H9 (cell line): ENCODE measurements around the gene LOXL1. TPM values are rescaled to one million over a fixed set of nuclear protein-coding genes. Genes with fewer than 3 reads are reported as not detected.

Experiments
- DNase-seq: peaks from one replicate; pipeline ENCODE4 v3.0.0-alpha.2; 2017
- H2AFZ ChIP-seq: one replicate; pipeline ENCODE4 v1.6.1; 2013; ENCODE audit warnings: mild to moderate bottlenecking, low read length, control low read depth, moderate library complexity
- H2AK5ac ChIP-seq: 2 replicates; pipeline ENCODE4 v1.6.1; 2013; ENCODE audit warnings: low read length, control low read depth, mixed read lengths; ENCODE audit not compliant: insufficient read length
- H2BK120ac ChIP-seq: one replicate; pipeline ENCODE4 v1.6.1; 2013; ENCODE audit warnings: low read depth, mild to moderate bottlenecking, low read length, control low read depth, inconsistent platforms; ENCODE audit not compliant: poor library complexity, severe bottlenecking
- H2BK12ac ChIP-seq: 2 replicates; pipeline ENCODE4 v1.6.1; 2013; ENCODE audit warnings: low read length, control low read depth, mixed read lengths, low read depth; ENCODE audit not compliant: insufficient read length
- H2BK15ac ChIP-seq: 2 replicates; pipeline ENCODE4 v1.6.1; 2013; ENCODE audit warnings: low read depth, low read length, control low read depth
- H2BK20ac ChIP-seq: one replicate; pipeline ENCODE4 v1.6.1; 2013; ENCODE audit warnings: low read depth, mild to moderate bottlenecking, low read length, control low read depth, inconsistent platforms; ENCODE audit not compliant: poor library complexity, severe bottlenecking
- H2BK5ac ChIP-seq: 2 replicates; pipeline ENCODE4 v1.6.1; 2013; ENCODE audit warnings: low read length, control low read depth, mixed read lengths; ENCODE audit not compliant: insufficient read length
- H3K14ac ChIP-seq: 2 replicates; pipeline ENCODE4 v1.6.1; 2013; ENCODE audit warnings: low read length, control low read depth; ENCODE audit not compliant: insufficient read depth
- H3K18ac ChIP-seq: 2 replicates; pipeline ENCODE4 v1.6.1; 2013; ENCODE audit warnings: low read depth, mild to moderate bottlenecking, mixed read lengths, low read length, control low read depth; ENCODE audit not compliant: insufficient read length
- H3K23ac ChIP-seq: 2 replicates; pipeline ENCODE4 v1.6.1; 2013; ENCODE audit warnings: low read length, control low read depth, mixed read lengths, low read depth; ENCODE audit not compliant: insufficient read length
- H3K23me2 ChIP-seq: 2 replicates; pipeline ENCODE4 v1.6.1; 2013; ENCODE audit warnings: low read depth, mild to moderate bottlenecking, mixed read lengths, low read length, control low read depth; ENCODE audit not compliant: insufficient read length, poor library complexity, severe bottlenecking
- H3K27ac ChIP-seq: 2 replicates; pipeline ENCODE4 v1.5.1; 2013; ENCODE audit warnings: low read length, control low read depth, mixed read lengths, low read depth; ENCODE audit not compliant: insufficient read length
- H3K27me3 ChIP-seq: 2 replicates; pipeline ENCODE4 v1.6.1; 2013; ENCODE audit warnings: low read length, control low read depth, inconsistent platforms; ENCODE audit not compliant: insufficient read depth
- H3K4ac ChIP-seq: 2 replicates; pipeline ENCODE4 v1.6.1; 2013; ENCODE audit warnings: low read depth, mild to moderate bottlenecking, control low read depth, inconsistent platforms, low read length, moderate library complexity
- H3K4me1 ChIP-seq: 2 replicates; pipeline ENCODE4 v1.6.1; 2013; ENCODE audit warnings: low read length, control low read depth, inconsistent platforms; ENCODE audit not compliant: insufficient read depth
- H3K4me2 ChIP-seq: 2 replicates; pipeline ENCODE4 v1.6.1; 2013; ENCODE audit warnings: low read length, control low read depth, mixed read lengths; ENCODE audit not compliant: insufficient read length, insufficient read depth
- H3K56ac ChIP-seq: 2 replicates; pipeline ENCODE4 v1.6.1; 2013; ENCODE audit warnings: low read depth, mild to moderate bottlenecking, mixed read lengths, low read length, control low read depth; ENCODE audit not compliant: insufficient read length
- H3K79me1 ChIP-seq: 2 replicates; pipeline ENCODE4 v1.6.1; 2013; ENCODE audit warnings: low read depth, mild to moderate bottlenecking, moderate library complexity, low read length, control low read depth, inconsistent platforms; ENCODE audit not compliant: insufficient read depth, poor library complexity, severe bottlenecking
- H3K79me2 ChIP-seq: 2 replicates; pipeline ENCODE4 v1.6.1; 2013; ENCODE audit warnings: low read length, control low read depth, inconsistent platforms; ENCODE audit not compliant: insufficient read depth
- H3K9ac ChIP-seq: 2 replicates; pipeline ENCODE4 v1.6.1; 2013; ENCODE audit warnings: low read length, control low read depth, mixed read lengths; ENCODE audit not compliant: insufficient read length; ENCODE audit errors: extremely low read depth
- H3K9me3 ChIP-seq: one replicate; pipeline ENCODE4 v1.6.1; 2013; ENCODE audit warnings: low read depth, low read length, inconsistent platforms; ENCODE audit not compliant: control insufficient read depth
- H3T11ph ChIP-seq: one replicate; pipeline ENCODE4 v1.6.1; 2013; ENCODE audit warnings: mild to moderate bottlenecking, low read length, control low read depth, inconsistent platforms
- H4K20me1 ChIP-seq: one replicate; pipeline ENCODE4 v1.6.1; 2013; ENCODE audit not compliant: control insufficient read depth, insufficient read length, insufficient read depth
- H4K5ac ChIP-seq: 2 replicates; pipeline ENCODE4 v1.6.1; 2013; ENCODE audit warnings: low read depth, mild to moderate bottlenecking, mixed read lengths, low read length, control low read depth; ENCODE audit not compliant: insufficient read length
- H4K8ac ChIP-seq: replicated peaks from 2 replicates; pipeline ENCODE4 v1.6.1; 2013; ENCODE audit warnings: low read length, control low read depth, mixed read lengths, low read depth; ENCODE audit not compliant: insufficient read length
- H4K91ac ChIP-seq: 2 replicates; pipeline ENCODE4 v1.6.1; 2013; ENCODE audit warnings: low read depth, mild to moderate bottlenecking, moderate library complexity, mixed read lengths, low read length, control low read depth; ENCODE audit not compliant: insufficient read length
- H3K27ac Mint-ChIP-seq, 3 experiments: 2 replicates in 2 of 3; 3 replicates in 1 of 3; pipeline ENCODE4 v1.8.0; 2020 to 2021; ENCODE audit warnings: mixed read lengths in 3 of 3, mild to moderate bottlenecking in 1 of 3, moderate library complexity in 1 of 3
- H3K27me3 Mint-ChIP-seq: 2 replicates; pipeline ENCODE4 v1.8.0; 2021; ENCODE audit warnings: low read depth, mild to moderate bottlenecking, moderate library complexity, mixed read lengths
- H3K36me3 Mint-ChIP-seq, 3 experiments: 2 replicates in 2 of 3; 3 replicates in 1 of 3; pipeline ENCODE4 v1.8.0; 2020 to 2021; ENCODE audit warnings: low read depth in 3 of 3, mixed read lengths in 3 of 3; ENCODE audit not compliant: insufficient read depth in 1 of 3
- H3K4me1 Mint-ChIP-seq, 2 experiments: 2 replicates each; pipeline ENCODE4 v1.8.0; 2020; ENCODE audit warnings: mixed read lengths in 2 of 2
- H3K4me3 Mint-ChIP-seq, 2 experiments: 2 replicates in 1 of 2; 3 replicates in 1 of 2; pipeline ENCODE4 v1.8.0; 2020 to 2021; ENCODE audit warnings: mild to moderate bottlenecking in 2 of 2, mixed read lengths in 2 of 2, moderate library complexity in 1 of 2
- H3K9me3 Mint-ChIP-seq, 2 experiments: 2 replicates in 1 of 2; 3 replicates in 1 of 2; pipeline ENCODE4 v1.8.0; 2020; ENCODE audit warnings: mild to moderate bottlenecking in 2 of 2, mixed read lengths in 2 of 2, moderate library complexity in 1 of 2
- WGBS: extraction: QIAGEN DNeasy Blood & Tissue Kit; methylation state at CpG from one replicate; pipeline ENCODE4 v1.1.7; 2013; ENCODE audit warnings: missing lambda C conversion rate, low lambda C conversion rate, mixed read lengths; ENCODE audit not compliant: insufficient read length; ENCODE audit errors: extremely low coverage; 5-methylcytosine and 5-hydroxymethylcytosine counted together
- total RNA-seq: library from RNA; stranded (reverse); gene quantifications from 2 replicates; pipeline ENCODE4 v1.2.1, GENCODE V29; 2021
- TF ChIP-seq, protein P1 (sequence below): fragments of 200-600 bp; sonication (generic); conservative IDR thresholded peaks from 3 replicates; pipeline ENCODE4 v1.8.0; 2021; ENCODE audit warnings: antibody characterized with exemption, mild to moderate bottlenecking

The LOXL1 gene
- total RNA-seq, 1 experiment from 2014 or later = 9.1 TPM

DNA sequence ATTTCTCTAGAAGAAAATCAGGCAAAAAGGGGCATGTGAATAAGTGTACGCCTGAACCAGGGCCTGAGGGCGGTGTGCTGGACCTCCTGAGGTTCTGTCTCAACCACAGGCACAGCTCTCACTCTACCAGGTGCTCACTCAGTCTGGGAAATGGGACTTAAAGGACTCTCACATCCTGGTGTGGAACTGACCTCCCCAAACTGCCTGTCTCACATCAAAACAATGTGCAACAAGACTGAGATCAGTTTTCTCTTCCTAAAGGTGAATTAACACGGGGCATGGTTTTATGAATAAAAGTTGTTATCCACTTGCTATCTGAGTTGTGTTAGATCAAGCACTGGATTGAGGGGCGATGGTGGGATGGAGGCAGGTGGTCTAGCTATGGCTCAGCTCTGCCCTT is 61.0 kb downstream of the LOXL1 start:
- Histone ChIP-seq H4K8ac (no peak overlapping the region), H3K9ac (no peak overlapping the region), H4K20me1 (no peaks in the 10 kb centered on the region), H4K5ac (no peak overlapping the region), H2BK15ac (no peak overlapping the region), H3K27ac (no peak overlapping the region), H4K91ac (no peak overlapping the region), H3K14ac (no peak overlapping the region), H2BK12ac (no peak overlapping the region), H3T11ph (no peak overlapping the region), H3K23ac (no peak overlapping the region), H3K4me2 (no peak overlapping the region), H2BK5ac (no peak overlapping the region), H3K23me2 (peaks cover 4% of the 10 kb centered on the region), H3K9me3 (no peaks in the 10 kb centered on the region), H3K18ac (no peak overlapping the region), H2AK5ac (no peak overlapping the region), H3K4me1 (no peaks in the 10 kb centered on the region), H3K56ac (no peak overlapping the region), H2BK20ac (no peak overlapping the region), H2AFZ (no peak overlapping the region), H3K79me2 (no peaks in the 10 kb centered on the region), H3K79me1 (no peaks in the 10 kb centered on the region), H3K4ac (no peak overlapping the region), H3K27me3 (no peaks in the 10 kb centered on the region), H2BK120ac (no peak overlapping the region)
- H3K36me3 Mint-ChIP-seq = no peaks in the 10 kb centered on the region
- WGBS = no CpG with 5 or more reads among the region's 4 CpGs
- no peaks in the 10 kb centered on the region for H3K9me3 Mint-ChIP-seq
- H3K27ac Mint-ChIP-seq = no peak overlapping the region
- H3K27me3 Mint-ChIP-seq = peaks cover 3% of the 10 kb centered on the region
- no peak for DNase-seq
- no peak overlapping the region; a peak in 1 of 5 replicates for H3K4me3 Mint-ChIP-seq
- peaks cover 6 to 7% of the 10 kb centered on the region in 2 experiments for H3K4me1 Mint-ChIP-seq
- TF ChIP-seq, protein P1, sequence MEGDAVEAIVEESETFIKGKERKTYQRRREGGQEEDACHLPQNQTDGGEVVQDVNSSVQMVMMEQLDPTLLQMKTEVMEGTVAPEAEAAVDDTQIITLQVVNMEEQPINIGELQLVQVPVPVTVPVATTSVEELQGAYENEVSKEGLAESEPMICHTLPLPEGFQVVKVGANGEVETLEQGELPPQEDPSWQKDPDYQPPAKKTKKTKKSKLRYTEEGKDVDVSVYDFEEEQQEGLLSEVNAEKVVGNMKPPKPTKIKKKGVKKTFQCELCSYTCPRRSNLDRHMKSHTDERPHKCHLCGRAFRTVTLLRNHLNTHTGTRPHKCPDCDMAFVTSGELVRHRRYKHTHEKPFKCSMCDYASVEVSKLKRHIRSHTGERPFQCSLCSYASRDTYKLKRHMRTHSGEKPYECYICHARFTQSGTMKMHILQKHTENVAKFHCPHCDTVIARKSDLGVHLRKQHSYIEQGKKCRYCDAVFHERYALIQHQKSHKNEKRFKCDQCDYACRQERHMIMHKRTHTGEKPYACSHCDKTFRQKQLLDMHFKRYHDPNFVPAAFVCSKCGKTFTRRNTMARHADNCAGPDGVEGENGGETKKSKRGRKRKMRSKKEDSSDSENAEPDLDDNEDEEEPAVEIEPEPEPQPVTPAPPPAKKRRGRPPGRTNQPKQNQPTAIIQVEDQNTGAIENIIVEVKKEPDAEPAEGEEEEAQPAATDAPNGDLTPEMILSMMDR = no peak
